Hepatocyte (in vitro differentiated cells): ENCODE data around the gene KLHL8. TPM values are rescaled to one million over a fixed set of nuclear protein-coding genes. Genes with fewer than 3 reads are reported as not detected.

ENCODE experiments used
- DNase-seq: peaks from one replicate; pipeline ENCODE4 v3.0.0-alpha.2; 2016; ENCODE audit warnings: low spot score
- H2AFZ ChIP-seq: fragments of 200-600 bp; sonication (generic); 2 replicates; pipeline ENCODE4 v1.6.0; 2016; ENCODE audit warnings: antibody characterized with exemption, mild to moderate bottlenecking
- H3K27ac ChIP-seq: fragments of 200-600 bp; sonication (generic); 2 replicates; pipeline ENCODE4 v1.5.1; 2016; ENCODE audit warnings: mild to moderate bottlenecking
- H3K27me3 ChIP-seq: fragments of 200-600 bp; sonication (generic); 2 replicates; pipeline ENCODE4 v1.6.1; 2016
- H3K36me3 ChIP-seq: fragments of 200-600 bp; sonication (generic); replicated peaks from 2 replicates; pipeline ENCODE4 v1.5.1; 2016; ENCODE audit warnings: low read depth; ENCODE audit not compliant: insufficient read depth
- H3K4me1 ChIP-seq: fragments of 200-600 bp; sonication (generic); 2 replicates; pipeline ENCODE4 v1.5.1; 2016; ENCODE audit warnings: mild to moderate bottlenecking, moderate library complexity; ENCODE audit not compliant: insufficient read depth
- H3K4me2 ChIP-seq: fragments of 200-600 bp; sonication (generic); 2 replicates; pipeline ENCODE4 v1.6.0; 2016
- H3K4me3 ChIP-seq: fragments of 200-600 bp; sonication (generic); 2 replicates; pipeline ENCODE4 v1.5.1; 2016; ENCODE audit warnings: mild to moderate bottlenecking
- H3K79me2 ChIP-seq: fragments of 200-600 bp; sonication (generic); 2 replicates; pipeline ENCODE4 v1.6.0; 2017; ENCODE audit warnings: mild to moderate bottlenecking
- H3K9me2 ChIP-seq: fragments of 200-600 bp; sonication (generic); replicated peaks from 2 replicates; pipeline ENCODE4 v1.6.0; 2017; ENCODE audit warnings: mild to moderate bottlenecking; ENCODE audit not compliant: insufficient read depth
- H3K9me3 ChIP-seq: fragments of 200-600 bp; sonication (generic); 2 replicates; pipeline ENCODE4 v1.5.1; 2016; ENCODE audit warnings: low read depth, mild to moderate bottlenecking
- H4K20me1 ChIP-seq: fragments of 200-600 bp; sonication (generic); 2 replicates; pipeline ENCODE4 v1.6.0; 2016; ENCODE audit warnings: mild to moderate bottlenecking; ENCODE audit not compliant: insufficient read depth, poor library complexity, severe bottlenecking
- CTCF ChIP-seq: fragments of 200-600 bp; sonication (generic); IDR thresholded peaks from 2 replicates; pipeline ENCODE4 v1.5.1; 2016; ENCODE audit warnings: antibody characterized with exemption, mild to moderate bottlenecking; ENCODE audit not compliant: poor library complexity
- EZH2 ChIP-seq: fragments of 200-600 bp; sonication (generic); IDR thresholded peaks from 2 replicates; pipeline ENCODE4 v1.6.1; 2016; ENCODE audit warnings: antibody characterized with exemption, mild to moderate bottlenecking, borderline replicate concordance
- EZH2phosphoT487 ChIP-seq: fragments of 200-600 bp; sonication (generic); IDR thresholded peaks from one replicate; pipeline ENCODE4 v1.6.1; 2018; ENCODE audit warnings: antibody characterized with exemption, mild to moderate bottlenecking, low read depth, moderate library complexity; ENCODE audit not compliant: unreplicated experiment, severe bottlenecking
- WGBS: methylation state at CpG from one replicate; pipeline ENCODE4 v1.1.6; 2016; ENCODE audit warnings: low lambda C conversion rate; ENCODE audit errors: missing lambda C conversion rate; 5-methylcytosine and 5-hydroxymethylcytosine counted together
- polyA plus RNA-seq: library from polyadenylated mRNA; unstranded; fragments of >200 nt; fragmentation: Nextera tagmentation; extraction: Ambion mirVana; gene quantifications from 2 replicates; pipeline ENCODE4 v1.2.1, GENCODE V29; 2016
- total RNA-seq: library from RNA; depleted of rRNA; stranded (reverse); fragments of >200 nt; gene quantifications from 2 replicates; pipeline ENCODE4 v1.2.3, GENCODE V29; 2014

Gene KLHL8
- total and polyA plus RNA-seq, 2 experiments from 2014 or later, result 10.0 to 23.9 TPM

GRCh38 chr4:87130985-87131703 lies 89.3 kb downstream of the KLHL8 start:
- no peak overlapping the region for H3K27ac ChIP-seq
- TF ChIP-seq EZH2phosphoT487 (no peak), CTCF (no peak), EZH2 (no peak)
- H3K36me3 ChIP-seq, result peaks cover 10% of the 10 kb centered on the region

GRCh38 chr4:87129681-87130080 lies 90.7 kb downstream of the KLHL8 start:
- Histone ChIP-seq H3K4me3 (no peak overlapping the region), H3K79me2 (peaks cover 6% of the 10 kb centered on the region), H3K9me3 (no peaks in the 10 kb centered on the region), H3K27ac (no peak overlapping the region), H2AFZ (no peak overlapping the region), H3K4me2 (no peak overlapping the region), H3K4me1 (no peaks in the 10 kb centered on the region), H4K20me1 (no peaks in the 10 kb centered on the region), H3K9me2 (no peaks in the 10 kb centered on the region), H3K27me3 (no peaks in the 10 kb centered on the region), H3K36me3 (peaks cover 10% of the 10 kb centered on the region)
- WGBS, result 98% methylated on average over 6 of the region's 6 CpGs
- DNase-seq, result no peak
- TF ChIP-seq EZH2phosphoT487 (no peak), EZH2 (no peak), CTCF (no peak)

More at GRCh38 chr4:87130985-87131703, 89.3 kb downstream of the KLHL8 start:
- Histone ChIP-seq H3K4me1 (no peaks in the 10 kb centered on the region), H4K20me1 (no peaks in the 10 kb centered on the region), H2AFZ (no peak overlapping the region), H3K4me2 (no peak overlapping the region), H3K9me3 (no peaks in the 10 kb centered on the region), H3K9me2 (no peaks in the 10 kb centered on the region), H3K79me2 (no peaks in the 10 kb centered on the region), H3K4me3 (no peak overlapping the region), H3K27me3 (no peaks in the 10 kb centered on the region)
- 93% methylated on average over 7 of the region's 7 CpGs for WGBS
- no peak for DNase-seq

GRCh38 chr4:87128006-87128705 lies 92.3 kb downstream of the KLHL8 start:
- H3K4me3 ChIP-seq, result no peak overlapping the region
- no peak overlapping the region for H3K4me2 ChIP-seq
- H3K4me1 ChIP-seq, result no peaks in the 10 kb centered on the region
- no peak for DNase-seq
- H4K20me1 ChIP-seq, result no peaks in the 10 kb centered on the region
- peaks cover 10% of the 10 kb centered on the region for H3K36me3 ChIP-seq
- H3K9me3 ChIP-seq, result no peaks in the 10 kb centered on the region
- H3K79me2 ChIP-seq, result peaks cover 20% of the 10 kb centered on the region
- no peaks in the 10 kb centered on the region for H3K9me2 ChIP-seq
- H2AFZ ChIP-seq, result no peak overlapping the region
- 52% methylated on average over 2 of the region's 2 CpGs for WGBS
- TF ChIP-seq EZH2phosphoT487 (no peak), EZH2 (no peak), CTCF (no peak)
- no peaks in the 10 kb centered on the region for H3K27me3 ChIP-seq
- no peak overlapping the region for H3K27ac ChIP-seq
